SU-DHL-6 (cell line): ENCODE results near the gene EEFSEC.

ENCODE experiments used
- H2AFZ ChIP-seq: fragments of 200-600 bp; sonication (generic); 2 replicates; pipeline ENCODE4 v1.6.1; 2014; ENCODE audit warnings: low read depth, mild to moderate bottlenecking, moderate library complexity, mixed read lengths, antibody characterized with exemption, low read length; ENCODE audit not compliant: severe bottlenecking
- H3F3A ChIP-seq: fragments of 200-600 bp; shearing (Covaris generic); 2 replicates; pipeline ENCODE4 v1.6.0; 2016; ENCODE audit warnings: antibody characterized with exemption, mild to moderate bottlenecking; ENCODE audit not compliant: insufficient read depth
- H3K27ac ChIP-seq: fragments of 200-600 bp; sonication (generic); 2 replicates; pipeline ENCODE4 v1.5.1; 2016; ENCODE audit warnings: low read depth, mild to moderate bottlenecking, low read length, moderate library complexity, mixed read lengths
- H3K27me3 ChIP-seq: fragments of 200-600 bp; sonication (generic), shearing (Covaris generic); 2 replicates; pipeline ENCODE4 v1.6.0; 2014; ENCODE audit warnings: mild to moderate bottlenecking, low read length
- H3K36me3 ChIP-seq: fragments of 200-600 bp; sonication (generic); 2 replicates; pipeline ENCODE4 v1.6.1; 2014; ENCODE audit warnings: mild to moderate bottlenecking, low read length, mixed read lengths
- H3K4me2 ChIP-seq: fragments of 300-600, 200-600 bp; shearing (Covaris generic), sonication (generic); 2 replicates; pipeline ENCODE4 v1.6.0; 2014; ENCODE audit warnings: low read length, low read depth, mild to moderate bottlenecking; ENCODE audit not compliant: poor library complexity, severe bottlenecking
- H3K4me3 ChIP-seq: fragments of 200-600 bp; sonication (generic); 2 replicates; pipeline ENCODE4 v1.5.1; 2014; ENCODE audit warnings: antibody characterized with exemption, low read length, mild to moderate bottlenecking, mixed read lengths; ENCODE audit not compliant: insufficient read depth, poor library complexity, severe bottlenecking
- H3K79me2 ChIP-seq: fragments of 200-600 bp; sonication (generic); 2 replicates; pipeline ENCODE4 v1.6.1; 2014; ENCODE audit warnings: mild to moderate bottlenecking, low read length, moderate library complexity; ENCODE audit not compliant: insufficient read depth
- H3K9ac ChIP-seq: fragments of 200-600 bp; sonication (generic); 2 replicates; pipeline ENCODE4 v1.7.0; 2014; ENCODE audit warnings: mild to moderate bottlenecking, low read length
- H3K9me2 ChIP-seq: fragments of 200-600 bp; sonication (generic); replicated peaks from 2 replicates; pipeline ENCODE4 v1.6.1; 2014; ENCODE audit warnings: low read length; ENCODE audit not compliant: insufficient read depth
- H3K9me3 ChIP-seq: fragments of 200-600 bp; sonication (generic); 2 replicates; pipeline ENCODE4 v1.6.1; 2014; ENCODE audit warnings: low read length, mixed read lengths; ENCODE audit not compliant: insufficient read depth
- H4K20me1 ChIP-seq: fragments of 200-600 bp; sonication (generic); 2 replicates; pipeline ENCODE4 v1.6.1; 2014; ENCODE audit warnings: low read depth, mild to moderate bottlenecking, antibody characterized with exemption, low read length, moderate library complexity, mixed read lengths
- CTCF ChIP-seq: fragments of 200-600 bp; sonication (generic); IDR thresholded peaks from one replicate; pipeline ENCODE4 v1.5.1; 2017; ENCODE audit warnings: antibody characterized with exemption, mild to moderate bottlenecking, low read length, moderate library complexity; ENCODE audit not compliant: insufficient read depth, poor library complexity, severe bottlenecking
- EZH2phosphoT487 ChIP-seq: fragments of 200-600 bp; sonication (generic), shearing (Covaris generic); conservative IDR thresholded peaks from 2 replicates; pipeline ENCODE4 v1.6.1; 2018; ENCODE audit warnings: mild to moderate bottlenecking, antibody characterized with exemption, low read length, moderate library complexity, mixed read lengths

EEFSEC gene

GRCh38 chr3:128438488-128439072, 285.3 kb downstream of the EEFSEC start:
- Histone ChIP-seq H3K9me3 (no peaks in the 10 kb centered on the region), H3K36me3 (no peaks in the 10 kb centered on the region)
- TF ChIP-seq CTCF (peak; percentile 71), EZH2phosphoT487 (no peak)

GRCh38 chr3:128439226-128439625, 285.9 kb downstream of the EEFSEC start:
- no peak overlapping the region for H3K4me3 ChIP-seq
- H3K9me2 ChIP-seq = no peaks in the 10 kb centered on the region
- H3K27me3 ChIP-seq = no peaks in the 10 kb centered on the region
- no peaks in the 10 kb centered on the region for H4K20me1 ChIP-seq
- H3K9ac ChIP-seq = no peak overlapping the region
- H3K79me2 ChIP-seq = no peaks in the 10 kb centered on the region
- H3K9me3 ChIP-seq = no peaks in the 10 kb centered on the region
- H3K36me3 ChIP-seq = no peaks in the 10 kb centered on the region
- H3K4me2 ChIP-seq = no peak overlapping the region
- no peak overlapping the region for H3K27ac ChIP-seq
- H2AFZ ChIP-seq = no peak overlapping the region
- no peak for TF ChIP-seq EZH2phosphoT487
- no peak for TF ChIP-seq CTCF
- no peaks in the 10 kb centered on the region for H3F3A ChIP-seq

More at GRCh38 chr3:128438488-128439072, 285.3 kb downstream of the EEFSEC start:
- Histone ChIP-seq H3K9ac (no peak overlapping the region), H3K4me2 (no peak overlapping the region), H4K20me1 (no peaks in the 10 kb centered on the region), H3K27ac (no peak overlapping the region), H2AFZ (no peak overlapping the region), H3K4me3 (no peak overlapping the region), H3K27me3 (no peaks in the 10 kb centered on the region), H3K79me2 (no peaks in the 10 kb centered on the region), H3K9me2 (no peaks in the 10 kb centered on the region), H3F3A (no peaks in the 10 kb centered on the region)

- Histone ChIP-seq H3F3A (no peaks in the 10 kb centered on the region), H3K4me2 (no peak overlapping the region), H4K20me1 (no peaks in the 10 kb centered on the region), H3K27me3 (no peaks in the 10 kb centered on the region), H3K9me3 (no peaks in the 10 kb centered on the region), H3K79me2 (no peaks in the 10 kb centered on the region), H3K36me3 (no peaks in the 10 kb centered on the region), H3K9me2 (no peaks in the 10 kb centered on the region), H3K4me3 (no peak overlapping the region), H3K9ac (no peak overlapping the region), H3K27ac (no peak overlapping the region), H2AFZ (no peak overlapping the region)
- TF ChIP-seq EZH2phosphoT487 = no peak
- no peak for TF ChIP-seq CTCF
These were observed 288.8 kb downstream of the EEFSEC start for GRCh38 chr3:128442070-128442469.

GRCh38 chr3:128442949-128443348, 289.7 kb downstream of the EEFSEC start:
- Histone ChIP-seq H3F3A (no peaks in the 10 kb centered on the region), H3K27me3 (no peaks in the 10 kb centered on the region), H3K79me2 (no peaks in the 10 kb centered on the region), H3K9ac (no peak overlapping the region), H2AFZ (no peak overlapping the region), H3K4me3 (no peak overlapping the region), H3K9me2 (no peaks in the 10 kb centered on the region), H3K36me3 (no peaks in the 10 kb centered on the region), H3K9me3 (no peaks in the 10 kb centered on the region), H3K4me2 (no peak overlapping the region), H3K27ac (no peak overlapping the region), H4K20me1 (no peaks in the 10 kb centered on the region)
- TF ChIP-seq CTCF (no peak), EZH2phosphoT487 (no peak)
